GM18873 (cell line): Measurements from ENCODE around the gene MUC5AC.
"Not testable (repeated sequence)": the region's sequence is repeated elsewhere in the genome, so short reads cannot be mapped to it uniquely, and the experiment has no call there.

Experiments
- ATAC-seq: cut with Tn5 transposase; IDR thresholded peaks from one replicate; pipeline ENCODE4 v1.9.1; 2021; ENCODE audit warnings: mild to moderate bottlenecking, moderate library complexity, moderate number of reproducible peaks; ENCODE audit not compliant: unreplicated experiment, low FRiP score

MUC5AC gene

DNA sequence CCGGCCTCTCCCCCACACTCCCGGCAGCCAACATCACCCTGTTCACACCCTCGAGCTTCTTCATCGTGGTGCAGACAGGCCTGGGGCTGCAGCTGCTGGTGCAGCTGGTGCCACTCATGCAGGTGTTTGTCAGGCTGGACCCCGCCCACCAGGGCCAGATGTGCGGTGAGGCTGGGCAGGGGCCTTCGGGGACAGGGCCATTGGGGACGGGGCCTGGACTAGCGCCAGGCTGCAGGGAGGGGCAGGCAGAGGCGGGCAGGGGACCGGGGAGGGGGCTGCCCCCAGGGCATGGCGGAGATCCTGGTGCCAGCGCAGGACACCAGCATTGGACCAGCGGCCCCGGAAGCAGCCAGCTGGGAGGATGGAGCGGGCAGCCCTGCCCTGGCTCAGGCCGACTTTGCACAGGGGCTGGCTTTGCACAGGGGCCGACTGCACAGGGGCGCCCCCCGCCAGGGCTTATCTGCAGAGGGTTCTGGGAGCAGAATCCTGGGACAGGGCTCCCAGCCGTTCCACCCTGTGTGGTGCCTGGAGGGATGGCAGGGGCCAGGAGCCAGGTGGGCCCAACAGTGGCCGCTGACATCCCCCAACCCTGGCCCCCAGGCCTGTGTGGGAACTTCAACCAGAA, 73.8 kb downstream of the MUC5AC start:
- ATAC-seq = no peak

- no peak for ATAC-seq
Measured at GRCh38 chr11:1232021-1232882, 74.5 kb downstream of the MUC5AC start.

GRCh38 chr11:1232883-1233321, 75.1 kb downstream of the MUC5AC start:
- no peak for ATAC-seq

- ATAC-seq = no peak
Measured at GRCh38 chr11:1233351-1234053, 75.7 kb downstream of the MUC5AC start.

- no peak for ATAC-seq
Measured at GRCh38 chr11:1234054-1234720, 76.4 kb downstream of the MUC5AC start.

- no peak for ATAC-seq
Measured at GRCh38 chr11:1234771-1235305, 77.1 kb downstream of the MUC5AC start.

- ATAC-seq = no peak
Measured at GRCh38 chr11:1235306-1235900, 77.7 kb downstream of the MUC5AC start.

GRCh38 chr11:1235901-1236315, 78.2 kb downstream of the MUC5AC start:
- no peak for ATAC-seq

DNA sequence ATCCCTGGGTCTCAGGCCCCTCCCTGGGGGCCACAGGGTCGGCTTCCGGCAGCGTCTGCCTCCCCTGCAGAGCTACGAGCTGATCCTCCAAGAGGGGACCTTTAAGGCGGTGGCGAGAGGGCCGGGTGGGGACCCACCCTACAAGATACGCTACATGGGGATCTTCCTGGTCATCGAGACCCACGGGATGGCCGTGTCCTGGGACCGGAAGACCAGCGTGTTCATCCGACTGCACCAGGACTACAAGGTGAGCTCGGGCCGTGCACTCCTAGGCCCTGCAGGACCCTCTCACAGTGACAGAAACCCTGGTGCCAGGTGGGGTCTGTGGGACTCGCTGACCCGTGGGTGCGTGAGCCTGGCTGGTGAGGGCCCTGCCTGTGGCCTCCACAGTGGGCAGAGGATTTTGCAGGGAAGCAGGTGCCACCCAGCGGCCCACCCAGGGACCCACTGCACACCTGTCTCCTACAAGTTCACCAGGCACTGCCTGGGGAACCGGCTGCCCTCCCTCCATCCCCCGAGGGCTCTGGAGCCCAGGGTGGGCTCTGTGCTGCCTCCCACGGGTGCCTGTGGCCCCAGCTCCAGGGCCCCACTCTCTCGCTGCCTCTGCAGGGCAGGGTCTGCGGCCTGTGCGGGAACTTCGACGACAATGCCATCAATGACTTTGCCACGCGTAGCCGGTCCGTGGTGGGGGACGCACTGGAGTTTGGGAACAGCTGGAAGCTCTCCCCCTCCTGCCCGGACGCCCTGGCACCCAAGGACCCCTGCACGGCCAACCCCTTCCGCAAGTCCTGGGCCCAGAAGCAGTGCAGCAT, 78.8 kb downstream of the MUC5AC start:
- ATAC-seq = no peak

DNA sequence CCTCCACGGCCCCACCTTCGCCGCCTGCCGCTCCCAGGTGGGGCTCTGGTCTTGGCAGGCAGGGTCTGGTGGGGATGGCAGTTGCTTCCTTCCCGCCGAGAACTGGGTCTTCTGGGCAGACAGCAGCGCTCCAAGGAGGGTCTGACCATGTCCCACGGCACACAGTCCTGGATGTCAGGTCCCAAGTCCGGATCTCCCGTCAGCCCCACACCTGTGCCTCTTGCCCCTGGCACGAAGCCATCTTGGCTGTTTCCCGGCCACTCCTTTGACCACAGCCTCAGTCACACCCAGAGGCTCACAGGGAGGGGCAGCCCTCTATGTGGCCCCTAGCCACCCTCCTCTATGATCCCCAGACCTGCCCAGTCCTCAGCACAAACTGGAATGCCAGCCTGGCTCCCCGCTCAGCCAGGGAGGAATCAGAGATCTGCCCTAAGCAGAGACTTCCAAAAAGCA, 79.4 kb downstream of the MUC5AC start:
- no peak for ATAC-seq

DNA sequence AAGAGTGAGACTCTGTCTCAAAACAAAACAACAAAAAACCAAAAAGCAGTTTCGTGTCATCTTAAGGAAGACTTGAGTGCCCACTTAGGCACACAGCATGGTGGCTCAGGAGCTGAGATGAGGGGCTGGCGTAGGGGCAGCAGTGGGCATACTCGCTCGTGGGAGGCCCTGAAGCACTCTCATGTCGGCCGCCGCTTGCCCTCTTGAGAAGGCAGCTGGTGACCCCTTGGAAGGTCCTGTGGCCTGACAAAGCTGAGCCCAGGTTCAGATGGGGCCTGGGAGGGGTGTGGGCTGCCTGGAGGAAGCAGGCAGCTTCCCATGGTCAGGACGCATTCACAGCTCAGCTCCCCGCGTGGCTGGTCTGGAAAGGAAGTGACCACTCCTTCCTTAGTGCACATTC, 80.1 kb downstream of the MUC5AC start:
- no peak for ATAC-seq

DNA sequence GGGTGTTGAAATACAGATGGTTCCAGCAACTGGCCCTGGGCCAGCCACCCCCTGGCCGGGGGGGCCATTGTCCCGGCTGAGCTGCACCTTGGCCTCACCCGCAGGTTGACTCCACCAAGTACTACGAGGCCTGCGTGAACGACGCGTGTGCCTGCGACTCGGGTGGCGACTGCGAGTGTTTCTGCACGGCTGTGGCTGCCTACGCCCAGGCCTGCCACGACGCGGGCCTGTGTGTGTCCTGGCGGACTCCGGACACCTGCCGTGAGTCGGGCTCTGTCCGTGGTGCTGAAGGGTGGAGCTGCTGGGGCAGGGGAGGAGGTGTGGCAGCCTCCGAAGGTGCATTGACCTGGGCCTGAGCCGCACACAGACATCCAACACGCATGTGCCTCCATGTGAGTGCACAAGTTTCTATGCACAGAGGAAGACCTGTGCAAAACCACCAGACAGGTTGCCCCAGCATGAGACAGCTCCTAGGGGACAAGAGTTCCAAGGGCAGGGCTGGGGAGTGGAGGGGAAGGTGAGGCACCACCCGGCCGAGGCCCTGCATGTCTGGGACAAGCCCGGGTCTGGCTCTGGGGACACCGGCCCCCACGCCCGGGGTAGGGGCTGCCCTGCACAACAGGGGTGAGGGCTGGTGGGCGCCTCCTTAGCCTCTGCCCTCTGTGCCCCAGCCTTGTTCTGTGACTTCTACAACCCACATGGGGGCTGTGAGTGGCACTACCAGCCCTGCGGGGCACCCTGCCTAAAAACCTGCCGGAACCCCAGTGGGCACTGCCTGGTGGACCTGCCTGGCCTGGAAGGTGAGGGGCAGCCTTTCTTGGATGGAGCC, 81.2 kb downstream of the MUC5AC start:
- no peak for ATAC-seq

DNA sequence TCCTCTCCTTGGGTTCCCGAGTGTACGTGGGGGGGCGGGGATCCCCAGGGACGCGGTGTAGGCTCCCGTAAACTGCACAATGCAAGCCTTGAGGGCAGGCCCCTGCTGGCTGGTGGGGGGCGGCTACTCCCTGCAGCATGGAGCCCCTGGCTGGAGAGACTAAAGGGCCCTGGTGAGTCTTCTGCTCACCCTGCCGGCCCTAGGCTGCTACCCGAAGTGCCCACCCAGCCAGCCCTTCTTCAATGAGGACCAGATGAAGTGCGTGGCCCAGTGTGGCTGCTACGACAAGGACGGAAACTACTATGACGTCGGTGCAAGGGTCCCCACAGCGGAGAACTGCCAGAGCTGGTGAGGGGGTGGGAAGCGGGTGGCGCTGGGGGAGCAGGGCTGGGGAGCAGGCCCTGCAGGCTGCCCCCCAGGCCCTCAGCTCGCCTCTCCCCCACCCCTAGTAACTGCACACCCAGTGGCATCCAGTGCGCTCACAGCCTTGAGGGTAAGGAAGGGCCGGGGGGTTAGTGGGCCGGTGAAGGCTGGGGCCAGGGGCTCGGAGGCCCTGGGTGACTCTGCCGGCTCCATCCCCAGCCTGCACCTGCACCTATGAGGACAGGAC, 81.9 kb downstream of the MUC5AC start:
- ATAC-seq = no peak

- ATAC-seq = no peak
Measured at GRCh38 chr11:1240771-1241170, 83.0 kb downstream of the MUC5AC start.

- ATAC-seq = no peak
Measured at GRCh38 chr11:1241706-1242105, 84.0 kb downstream of the MUC5AC start.

DNA sequence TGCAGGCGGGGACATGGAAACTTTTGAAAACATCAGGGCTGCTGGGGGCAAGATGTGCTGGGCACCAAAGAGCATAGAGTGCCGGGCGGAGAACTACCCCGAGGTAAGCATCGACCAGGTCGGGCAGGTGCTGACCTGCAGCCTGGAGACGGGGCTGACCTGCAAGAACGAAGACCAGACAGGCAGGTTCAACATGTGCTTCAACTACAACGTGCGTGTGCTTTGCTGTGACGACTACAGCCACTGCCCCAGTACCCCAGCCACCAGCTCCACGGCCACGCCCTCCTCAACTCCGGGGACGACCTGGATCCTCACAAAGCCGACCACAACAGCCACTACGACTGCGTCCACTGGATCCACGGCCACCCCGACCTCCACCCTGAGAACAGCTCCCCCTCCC, 84.5 kb downstream of the MUC5AC start:
- ATAC-seq = no peak

- ATAC-seq = not testable (repeated sequence)
Measured at GRCh38 chr11:1242751-1243150, 85.0 kb downstream of the MUC5AC start.

- ATAC-seq = not testable (repeated sequence)
Measured at GRCh38 chr11:1243521-1243920, 85.8 kb downstream of the MUC5AC start.
